GM21423 (cell line): ENCODE results near the gene LPO.

Experiments used
- ATAC-seq: cut with Tn5 transposase; IDR thresholded peaks from one replicate; pipeline ENCODE4 v1.9.1; 2021; ENCODE audit warnings: mild to moderate bottlenecking, moderate library complexity; ENCODE audit not compliant: unreplicated experiment

LPO gene

DNA sequence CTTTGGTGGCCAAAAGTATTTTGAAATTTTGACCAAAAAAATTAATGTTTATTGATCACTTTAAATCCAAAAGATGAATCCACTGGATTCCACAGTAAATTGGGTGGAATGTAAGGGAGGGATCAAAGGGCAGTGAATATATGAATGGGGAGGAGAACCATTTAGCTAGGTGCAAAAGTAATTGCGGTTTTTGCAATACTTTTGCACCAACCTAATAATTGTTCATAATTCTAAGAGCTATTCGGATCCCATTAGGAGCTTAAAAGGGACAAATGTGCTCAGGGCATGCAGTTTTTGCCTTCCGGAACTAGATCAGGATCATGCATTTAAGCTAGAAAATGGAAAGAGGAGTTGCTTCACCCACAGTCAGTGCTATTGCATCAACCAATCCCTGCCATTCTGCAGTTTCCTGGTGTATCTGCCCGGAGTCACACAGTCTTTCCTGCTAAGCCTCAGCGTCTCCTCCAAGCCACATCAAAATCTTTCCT lies at the start of gene LPO:
Gene LPO (plus strand): TSS at position 438 of the 488 bp plus-strand sequence. CDS start 4,396 bp downstream, outside the sequence.
- ATAC-seq, result no peak

DNA sequence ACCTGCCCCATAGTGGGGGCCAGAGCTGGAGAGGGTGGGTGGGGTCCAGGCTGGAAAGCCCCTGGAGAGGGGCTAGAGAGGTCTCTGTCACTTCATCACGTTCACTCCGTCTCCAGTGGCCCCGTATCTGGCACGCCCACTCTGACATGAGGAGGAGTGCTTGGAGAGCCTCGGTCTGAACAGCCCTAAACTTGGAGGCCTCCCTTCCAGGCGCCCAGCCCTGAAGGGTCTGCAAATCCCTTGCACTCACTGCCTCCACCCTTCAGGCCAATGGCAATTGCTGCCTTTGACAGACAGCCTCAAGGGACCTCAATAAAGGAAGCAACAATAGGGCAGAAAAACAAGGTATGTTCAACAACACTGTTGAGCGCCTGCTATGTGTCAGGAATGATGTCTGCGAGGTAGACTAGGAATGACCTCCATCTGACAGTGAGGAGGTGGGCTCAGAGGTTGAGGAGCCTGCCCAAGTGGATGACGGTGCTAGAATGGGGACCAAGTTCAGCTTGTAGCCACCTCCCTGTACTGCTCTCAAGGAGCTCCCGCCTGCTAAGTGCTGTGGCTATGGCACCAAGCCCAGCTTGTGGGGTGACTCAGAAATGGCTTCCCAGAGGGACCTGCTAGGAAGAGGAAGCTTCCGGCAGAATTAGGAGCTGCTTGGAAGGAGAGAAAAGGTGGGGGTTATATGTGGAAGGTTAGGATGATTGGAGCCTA lies 48.8 kb upstream of the LPO start:
- no peak for ATAC-seq

DNA sequence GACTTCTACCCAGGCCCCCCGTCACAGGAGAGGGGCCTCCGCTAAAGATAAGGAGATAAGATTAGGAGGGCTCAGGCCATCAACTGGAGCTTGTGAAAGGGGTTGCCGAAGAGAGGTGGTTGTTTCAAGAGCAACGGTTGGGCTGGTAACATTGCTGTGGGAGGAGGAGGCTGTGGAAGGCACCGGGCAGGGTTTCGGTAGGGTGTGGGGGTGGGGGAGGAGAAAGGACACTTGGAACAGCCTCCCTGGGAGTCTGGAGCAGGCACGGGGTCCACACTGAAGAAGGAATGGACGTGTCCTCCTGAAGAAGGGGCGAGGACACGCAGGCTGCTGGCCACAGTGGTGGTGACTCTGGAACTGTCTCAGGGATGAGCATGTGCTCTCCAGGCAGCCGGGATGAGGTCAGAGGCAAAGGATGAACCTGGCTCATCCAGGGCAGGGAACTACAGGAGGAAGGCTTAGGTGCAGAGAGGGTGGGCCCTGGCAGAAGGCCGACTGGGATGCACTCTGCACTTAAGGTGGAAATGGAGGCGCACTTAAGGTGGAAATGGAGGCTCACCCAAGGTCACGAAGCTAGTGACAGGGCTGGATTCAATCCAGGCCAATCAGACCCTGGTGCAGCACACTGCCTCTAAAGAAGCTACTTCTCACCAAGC lies 47.0 kb upstream of the LPO start:
- no peak for ATAC-seq

DNA sequence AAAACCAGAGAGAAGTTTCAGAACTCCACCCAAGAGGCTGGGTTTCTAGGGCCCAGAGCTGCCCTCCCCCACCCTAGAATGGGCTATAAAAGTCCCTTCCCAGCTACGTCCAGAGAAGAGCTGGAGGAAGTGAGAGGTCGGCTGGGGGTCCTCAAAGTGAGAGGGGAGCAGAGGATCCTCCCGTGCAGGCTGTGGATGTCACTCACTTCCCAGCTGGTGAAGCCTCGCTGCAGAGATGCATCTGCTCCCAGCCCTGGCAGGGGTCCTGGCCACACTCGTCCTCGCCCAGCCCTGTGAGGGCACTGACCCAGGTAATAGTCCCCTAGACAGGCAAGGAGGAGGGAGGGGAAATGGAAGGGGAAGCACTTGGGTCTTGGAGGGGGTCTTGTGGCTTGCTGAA lies 45.8 kb upstream of the LPO start, which contains the start of gene EPX:
Gene EPX (plus strand): TSS at position 115 of the 400 bp plus-strand sequence. CDS start 121 bp downstream, at position 236.
- no peak for ATAC-seq

DNA sequence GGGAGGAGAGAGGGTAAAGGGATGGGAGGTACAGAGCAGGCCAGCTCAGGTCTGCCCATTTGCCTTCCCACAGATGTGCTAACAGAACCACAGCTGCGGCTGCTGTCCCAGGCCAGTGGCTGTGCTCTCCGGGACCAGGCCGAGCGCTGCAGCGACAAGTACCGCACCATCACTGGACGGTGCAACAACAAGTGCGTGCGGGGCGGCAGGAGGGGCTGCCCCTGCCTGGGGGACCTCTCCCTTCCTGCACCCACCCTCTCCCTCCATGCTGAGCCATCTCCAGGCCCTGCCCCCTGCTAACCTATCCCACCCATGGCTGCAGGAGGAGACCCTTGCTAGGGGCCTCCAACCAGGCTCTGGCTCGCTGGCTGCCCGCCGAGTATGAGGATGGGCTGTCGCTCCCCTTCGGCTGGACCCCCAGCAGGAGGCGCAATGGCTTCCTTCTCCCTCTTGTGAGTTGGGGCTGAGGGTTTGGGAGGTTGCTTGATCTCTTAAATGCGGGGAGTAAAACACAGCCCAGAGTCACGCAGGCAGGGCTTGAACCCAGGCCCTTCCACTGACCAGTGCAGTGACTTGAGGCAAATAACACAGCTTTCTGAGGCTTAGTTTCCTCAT lies 44.6 kb upstream of the LPO start:
- no peak for ATAC-seq

DNA sequence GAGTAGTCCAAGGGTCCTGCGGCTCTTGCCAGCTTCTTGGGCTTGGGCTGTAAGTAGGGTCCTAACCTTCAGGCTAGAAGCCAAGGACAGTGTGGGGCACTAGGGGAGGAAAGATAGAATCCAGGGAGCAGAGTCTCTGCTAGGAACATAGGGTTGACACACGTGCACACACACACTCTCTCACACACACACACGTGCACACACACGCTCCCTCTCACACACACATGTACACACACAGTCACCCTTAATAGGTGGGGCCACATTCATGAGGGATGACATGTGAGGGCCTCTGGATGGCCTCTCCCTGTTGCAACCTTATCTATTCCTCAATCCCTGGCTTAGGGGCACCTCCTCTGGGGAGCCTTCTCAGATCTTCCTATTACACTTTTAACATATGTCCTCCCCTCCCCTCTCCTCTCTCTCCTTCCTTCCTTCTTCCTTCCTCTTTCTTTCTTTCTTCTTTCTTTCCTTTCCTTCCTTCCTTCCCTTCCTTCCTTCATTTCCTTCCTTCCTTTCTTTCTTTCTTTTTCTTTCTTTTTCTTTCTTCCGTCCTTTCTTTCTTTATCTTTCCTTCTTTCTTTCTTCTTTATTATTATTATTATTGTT lies 42.8 kb upstream of the LPO start:
- no peak for ATAC-seq

DNA sequence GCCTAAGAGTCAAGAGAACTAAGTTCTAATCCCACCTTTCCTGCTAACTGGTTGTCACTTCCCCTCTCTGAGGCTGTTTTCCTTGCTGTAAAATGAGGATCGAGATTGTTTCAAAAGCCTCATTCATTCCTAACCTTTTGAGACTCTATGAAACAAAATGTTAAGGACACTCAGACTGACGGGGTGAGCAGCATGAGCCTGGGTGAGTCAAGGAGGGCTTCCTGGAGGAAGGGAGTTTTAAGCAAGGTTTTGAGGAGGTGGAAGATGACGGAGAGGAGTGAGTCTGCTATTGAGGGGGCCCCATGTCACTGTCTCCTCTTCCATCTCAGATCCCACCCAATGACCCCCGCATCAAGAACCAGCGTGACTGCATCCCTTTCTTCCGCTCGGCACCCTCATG lies 41.8 kb upstream of the LPO start:
- ATAC-seq, result no peak

GRCh38 chr17:58200024-58200633 lies 38.3 kb upstream of the LPO start:
- ATAC-seq, result no peak

DNA sequence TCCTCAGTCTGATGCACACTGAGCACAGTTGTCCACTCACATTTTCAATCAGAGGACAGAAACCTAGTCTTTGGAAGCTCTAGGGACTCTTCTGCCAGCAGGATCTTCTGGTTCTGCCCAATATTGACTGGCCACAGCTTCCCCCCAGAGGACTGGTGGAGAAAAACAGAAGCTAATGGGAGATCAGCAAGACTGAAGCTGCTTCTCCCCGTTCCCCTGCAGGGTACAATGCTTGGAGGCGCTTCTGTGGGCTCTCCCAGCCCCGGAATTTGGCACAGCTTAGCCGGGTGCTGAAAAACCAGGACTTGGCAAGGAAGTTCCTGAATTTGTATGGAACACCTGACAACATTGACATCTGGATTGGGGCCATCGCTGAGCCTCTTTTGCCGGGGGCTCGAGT lies 35.5 kb upstream of the LPO start:
- ATAC-seq, result no peak

DNA sequence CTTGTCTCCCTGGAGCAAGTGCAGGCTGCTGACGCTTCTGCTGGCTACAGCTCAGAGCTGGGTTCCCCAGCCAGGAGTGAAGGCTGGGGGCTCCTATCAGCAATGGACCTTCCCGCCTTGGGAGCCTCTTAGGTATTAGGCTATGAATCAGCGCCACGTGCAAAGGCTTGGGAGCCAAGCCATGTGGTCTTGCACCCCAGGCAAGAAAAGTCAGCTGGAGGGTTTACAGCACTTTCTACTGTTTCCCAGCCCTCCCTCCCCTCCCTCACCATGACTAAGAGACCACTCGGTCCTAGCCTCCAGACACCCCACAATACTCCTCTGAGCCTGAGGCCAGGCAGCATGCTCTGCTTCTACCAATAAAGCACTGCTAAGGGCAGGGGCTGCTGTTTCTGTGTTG lies 33.6 kb upstream of the LPO start:
- ATAC-seq, result no peak

DNA sequence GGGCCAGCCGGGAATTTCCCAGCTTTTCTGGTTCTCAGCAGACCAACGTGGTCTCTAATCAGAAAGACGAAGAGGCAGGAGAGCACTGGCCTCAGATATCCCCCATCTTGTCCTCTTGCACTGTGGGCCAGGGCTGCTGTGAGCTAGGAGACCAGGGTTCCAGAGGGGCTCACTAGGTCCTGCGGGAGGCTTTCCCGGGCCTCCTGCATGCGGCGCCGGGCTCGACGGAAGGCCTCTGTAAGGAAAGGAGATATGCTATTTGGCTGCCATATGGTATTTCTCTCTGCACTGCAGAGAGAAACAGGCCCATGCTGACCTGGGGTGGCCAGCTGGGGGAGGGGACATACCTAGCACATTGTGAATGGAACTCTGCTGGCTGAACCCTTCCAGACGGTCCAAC lies 32.4 kb upstream of the LPO start:
- no peak for ATAC-seq

- ATAC-seq, result no peak
These were observed 30.9 kb upstream of the LPO start for GRCh38 chr17:58207451-58207850.

- ATAC-seq, result no peak
These were observed 30.0 kb upstream of the LPO start for GRCh38 chr17:58208344-58208743.

DNA sequence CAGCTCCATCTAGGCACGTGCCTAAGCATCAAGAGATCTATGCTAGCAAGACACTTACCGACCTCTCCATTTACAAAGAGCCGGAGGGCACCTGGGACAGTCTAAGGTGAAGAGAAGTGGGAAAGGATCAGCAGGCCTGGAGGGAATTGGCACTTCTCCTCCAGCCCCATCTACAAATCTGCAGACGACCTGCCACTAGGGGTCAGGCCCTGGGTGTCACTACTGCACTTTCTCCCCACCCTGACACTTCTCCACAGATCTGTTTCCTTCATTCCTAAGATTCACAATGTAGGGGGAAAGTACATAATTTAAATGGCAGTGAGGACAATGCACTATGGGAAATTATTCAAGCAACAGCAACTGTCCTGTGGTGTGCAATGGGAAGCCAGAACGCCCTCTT lies 27.5 kb upstream of the LPO start:
- ATAC-seq, result no peak

- no peak for ATAC-seq
These were observed 22.7 kb upstream of the LPO start for GRCh38 chr17:58215685-58216084.

- no peak for ATAC-seq
These were observed 20.6 kb upstream of the LPO start for GRCh38 chr17:58217766-58218165.

- ATAC-seq, result peak; percentile 95
These were observed 19.2 kb upstream of the LPO start, which contains the start of gene MKS1 for GRCh38 chr17:58219007-58219788. TSS of gene MKS1 (minus strand) at chr17:58219255. CDS start at chr17:58219230, 25 bp downstream.

DNA sequence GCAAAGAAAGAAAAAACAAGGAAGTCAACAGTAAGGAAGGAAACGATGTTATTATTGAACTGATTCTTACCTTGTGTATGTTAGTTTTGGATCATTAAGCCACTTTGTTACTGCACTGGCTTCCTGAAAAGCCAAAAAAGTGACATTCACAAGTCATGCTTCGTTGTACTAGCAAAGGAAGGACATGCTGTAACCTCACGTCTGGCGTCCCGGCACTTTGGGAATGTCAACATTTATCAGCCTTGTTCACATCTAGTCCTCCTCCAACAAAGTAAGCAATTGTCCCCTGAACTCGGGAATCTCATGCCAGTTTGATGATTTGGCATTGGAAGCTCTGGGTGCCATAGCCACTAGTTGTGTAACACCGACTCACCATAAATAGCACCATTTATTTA lies 18.6 kb upstream of the LPO start:
- no peak for ATAC-seq

DNA sequence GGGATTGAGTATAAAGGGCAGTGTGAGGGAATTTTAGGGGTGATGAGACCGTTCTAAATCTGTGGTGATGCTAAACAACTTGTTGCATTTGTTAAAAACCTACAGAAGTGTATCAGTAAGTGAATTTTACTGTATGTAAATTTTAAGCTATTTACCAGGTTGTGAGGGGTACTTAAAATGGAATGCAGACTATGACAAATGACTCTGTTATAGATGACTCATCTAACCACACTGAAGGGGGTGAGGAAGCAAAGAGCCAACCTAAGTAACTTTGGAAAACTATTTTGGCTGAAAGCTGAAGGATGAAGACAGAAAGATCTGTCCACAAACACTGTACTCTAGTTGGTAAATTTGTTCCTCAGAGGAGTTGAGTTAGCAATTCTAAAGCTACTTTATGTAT lies 14.1 kb upstream of the LPO start:
- no peak for ATAC-seq

GRCh38 chr17:58227733-58228132 lies 10.7 kb upstream of the LPO start:
- no peak for ATAC-seq
